HEK293 (cell line): ENCODE results near the gene LLCFC1.

ENCODE experiments used
- CTCF ChIA-PET: fragments of 350-600 bp; formaldehyde crosslinking; extraction: SDS; loops from one replicate; lab custom pipeline; 2021; ENCODE audit warnings: antibody characterized with exemption; lab: Yijun Ruan, JAX
- POLR2A ChIA-PET: fragments of 300-600 bp; formaldehyde crosslinking; extraction: SDS; loops from one replicate; lab custom pipeline; 2020; ENCODE audit warnings: antibody characterized with exemption, inconsistent platforms; lab: Yijun Ruan, JAX
- H3K27ac ChIP-seq: fragments of 200-500 bp; sonication (Bioruptor generic); 2 replicates; pipeline ENCODE4 v1.5.1; 2014; ENCODE audit warnings: low read depth, low read length, control low read depth, inconsistent platforms; ENCODE audit errors: extremely low read depth
- H3K36me3 ChIP-seq, 2 experiments: fragments of 200-500 bp in 1 of 2; sonication (Bioruptor generic) in 1 of 2; 1 replicate in 1 of 2; 2 replicates in 1 of 2; pipeline ENCODE4 v1.5.1; 2014 to 2017; ENCODE audit warnings: inconsistent platforms in 2 of 2, low read length in 2 of 2; ENCODE audit not compliant: control insufficient read depth in 2 of 2, insufficient read depth in 1 of 2
- H3K4me1 ChIP-seq: fragments of 200-500 bp; sonication (Bioruptor generic); 2 replicates; pipeline ENCODE4 v1.5.1; 2014; ENCODE audit warnings: mild to moderate bottlenecking, low read length, inconsistent platforms; ENCODE audit not compliant: control insufficient read depth, insufficient read depth
- H3K4me3 ChIP-seq: 2 replicates; pipeline ENCODE4 v1.5.1; 2011; ENCODE audit warnings: low read depth, mild to moderate bottlenecking, control low read depth, low read length, moderate library complexity
- H3K9me3 ChIP-seq: fragments of 200-500 bp; sonication (Bioruptor generic); 2 replicates; pipeline ENCODE4 v1.5.1; 2014; ENCODE audit warnings: low read depth, low read length, inconsistent platforms; ENCODE audit not compliant: control insufficient read depth, insufficient read depth
- ZFP41 ChIP-seq: fragments of 450-650 bp; formaldehyde crosslinking; IDR thresholded peaks from 2 replicates; pipeline ENCODE4 v1.5.1; 2016; ENCODE audit warnings: missing biosample characterization, missing genetic modification characterization, borderline replicate concordance
- ZNF239 ChIP-seq: fragments of 450-650 bp; formaldehyde crosslinking; IDR thresholded peaks from 2 replicates; pipeline ENCODE4 v1.5.1; 2016; ENCODE audit warnings: missing biosample characterization, missing genetic modification characterization
- ZNF366 ChIP-seq: fragments of 450-650 bp; formaldehyde crosslinking; conservative IDR thresholded peaks from 2 replicates; pipeline ENCODE4 v1.5.1; 2016; ENCODE audit warnings: missing biosample characterization, missing genetic modification characterization
- ZNF530 ChIP-seq: fragments of 450-650 bp; formaldehyde crosslinking; IDR thresholded peaks from 2 replicates; pipeline ENCODE4 v1.5.1; 2016; ENCODE audit warnings: low read depth, missing biosample characterization, missing genetic modification characterization
- ZNF585B ChIP-seq: fragments of 450-650 bp; formaldehyde crosslinking; IDR thresholded peaks from 2 replicates; pipeline ENCODE4 v1.5.1; 2016; ENCODE audit warnings: missing biosample characterization, missing genetic modification characterization
- ZNF624 ChIP-seq: fragments of 450-650 bp; formaldehyde crosslinking; IDR thresholded peaks from 2 replicates; pipeline ENCODE4 v1.5.1; 2017; ENCODE audit warnings: missing biosample characterization, missing genetic modification characterization
- TF ChIP-seq, protein P1 (sequence below): fragments of 450-650 bp; formaldehyde crosslinking; IDR thresholded peaks from 2 replicates; pipeline ENCODE4 v1.5.1; 2016; ENCODE audit warnings: missing biosample characterization, missing genetic modification characterization, borderline replicate concordance
- TF ChIP-seq, protein P2 (sequence below): fragments of 450-650 bp; formaldehyde crosslinking; IDR thresholded peaks from 2 replicates; pipeline ENCODE4 v1.5.1; 2017; ENCODE audit warnings: missing biosample characterization, missing genetic modification characterization
- TF ChIP-seq, protein P3 (sequence below): fragments of 450-650 bp; formaldehyde crosslinking; IDR thresholded peaks from 2 replicates; pipeline ENCODE4; 2016; ENCODE audit warnings: missing biosample characterization, missing genetic modification characterization
- TF ChIP-seq, protein P4 (sequence below): fragments of 450-650 bp; formaldehyde crosslinking; IDR thresholded peaks from 2 replicates; pipeline ENCODE4 v1.5.0; 2017; ENCODE audit warnings: missing biosample characterization, missing genetic modification characterization, borderline replicate concordance

The LLCFC1 gene

DNA sequence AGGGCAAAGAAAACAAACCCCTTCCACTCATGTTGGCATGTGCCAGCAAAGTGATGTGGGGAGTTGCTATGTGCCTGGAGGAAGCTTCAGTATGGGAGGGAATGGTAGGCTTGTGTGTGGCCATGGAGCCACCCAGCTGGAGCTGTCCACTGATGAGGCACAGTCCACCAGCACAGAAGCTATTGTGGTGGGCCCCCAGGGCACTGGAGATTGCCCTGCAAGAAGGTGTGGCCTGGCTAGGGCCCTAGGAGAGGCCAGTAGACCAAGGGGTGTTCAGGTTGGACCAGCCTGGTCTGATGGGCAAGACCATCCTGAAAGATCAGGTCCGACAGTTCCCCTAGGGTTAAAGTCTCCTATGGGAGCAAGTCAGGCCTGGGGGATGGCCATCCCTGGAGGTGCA, 45.0 kb downstream of the LLCFC1 start:
- POLR2A ChIA-PET = no interaction called here
- CTCF ChIA-PET = no interaction called here
- Histone ChIP-seq H3K4me3 (no peak overlapping the region), H3K9me3 (no peaks in the 10 kb centered on the region), H3K36me3 (no peaks in the 10 kb centered on the region), H3K4me1 (no peaks in the 10 kb centered on the region)
- TF ChIP-seq, protein P1, sequence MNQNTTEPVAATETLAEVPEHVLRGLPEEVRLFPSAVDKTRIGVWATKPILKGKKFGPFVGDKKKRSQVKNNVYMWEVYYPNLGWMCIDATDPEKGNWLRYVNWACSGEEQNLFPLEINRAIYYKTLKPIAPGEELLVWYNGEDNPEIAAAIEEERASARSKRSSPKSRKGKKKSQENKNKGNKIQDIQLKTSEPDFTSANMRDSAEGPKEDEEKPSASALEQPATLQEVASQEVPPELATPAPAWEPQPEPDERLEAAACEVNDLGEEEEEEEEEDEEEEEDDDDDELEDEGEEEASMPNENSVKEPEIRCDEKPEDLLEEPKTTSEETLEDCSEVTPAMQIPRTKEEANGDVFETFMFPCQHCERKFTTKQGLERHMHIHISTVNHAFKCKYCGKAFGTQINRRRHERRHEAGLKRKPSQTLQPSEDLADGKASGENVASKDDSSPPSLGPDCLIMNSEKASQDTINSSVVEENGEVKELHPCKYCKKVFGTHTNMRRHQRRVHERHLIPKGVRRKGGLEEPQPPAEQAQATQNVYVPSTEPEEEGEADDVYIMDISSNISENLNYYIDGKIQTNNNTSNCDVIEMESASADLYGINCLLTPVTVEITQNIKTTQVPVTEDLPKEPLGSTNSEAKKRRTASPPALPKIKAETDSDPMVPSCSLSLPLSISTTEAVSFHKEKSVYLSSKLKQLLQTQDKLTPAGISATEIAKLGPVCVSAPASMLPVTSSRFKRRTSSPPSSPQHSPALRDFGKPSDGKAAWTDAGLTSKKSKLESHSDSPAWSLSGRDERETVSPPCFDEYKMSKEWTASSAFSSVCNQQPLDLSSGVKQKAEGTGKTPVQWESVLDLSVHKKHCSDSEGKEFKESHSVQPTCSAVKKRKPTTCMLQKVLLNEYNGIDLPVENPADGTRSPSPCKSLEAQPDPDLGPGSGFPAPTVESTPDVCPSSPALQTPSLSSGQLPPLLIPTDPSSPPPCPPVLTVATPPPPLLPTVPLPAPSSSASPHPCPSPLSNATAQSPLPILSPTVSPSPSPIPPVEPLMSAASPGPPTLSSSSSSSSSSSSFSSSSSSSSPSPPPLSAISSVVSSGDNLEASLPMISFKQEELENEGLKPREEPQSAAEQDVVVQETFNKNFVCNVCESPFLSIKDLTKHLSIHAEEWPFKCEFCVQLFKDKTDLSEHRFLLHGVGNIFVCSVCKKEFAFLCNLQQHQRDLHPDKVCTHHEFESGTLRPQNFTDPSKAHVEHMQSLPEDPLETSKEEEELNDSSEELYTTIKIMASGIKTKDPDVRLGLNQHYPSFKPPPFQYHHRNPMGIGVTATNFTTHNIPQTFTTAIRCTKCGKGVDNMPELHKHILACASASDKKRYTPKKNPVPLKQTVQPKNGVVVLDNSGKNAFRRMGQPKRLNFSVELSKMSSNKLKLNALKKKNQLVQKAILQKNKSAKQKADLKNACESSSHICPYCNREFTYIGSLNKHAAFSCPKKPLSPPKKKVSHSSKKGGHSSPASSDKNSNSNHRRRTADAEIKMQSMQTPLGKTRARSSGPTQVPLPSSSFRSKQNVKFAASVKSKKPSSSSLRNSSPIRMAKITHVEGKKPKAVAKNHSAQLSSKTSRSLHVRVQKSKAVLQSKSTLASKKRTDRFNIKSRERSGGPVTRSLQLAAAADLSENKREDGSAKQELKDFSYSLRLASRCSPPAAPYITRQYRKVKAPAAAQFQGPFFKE (tag by site-specific recombination) = no peak
- no peak for TF ChIP-seq ZNF239 (tag by site-specific recombination)
- TF ChIP-seq, protein P2, sequence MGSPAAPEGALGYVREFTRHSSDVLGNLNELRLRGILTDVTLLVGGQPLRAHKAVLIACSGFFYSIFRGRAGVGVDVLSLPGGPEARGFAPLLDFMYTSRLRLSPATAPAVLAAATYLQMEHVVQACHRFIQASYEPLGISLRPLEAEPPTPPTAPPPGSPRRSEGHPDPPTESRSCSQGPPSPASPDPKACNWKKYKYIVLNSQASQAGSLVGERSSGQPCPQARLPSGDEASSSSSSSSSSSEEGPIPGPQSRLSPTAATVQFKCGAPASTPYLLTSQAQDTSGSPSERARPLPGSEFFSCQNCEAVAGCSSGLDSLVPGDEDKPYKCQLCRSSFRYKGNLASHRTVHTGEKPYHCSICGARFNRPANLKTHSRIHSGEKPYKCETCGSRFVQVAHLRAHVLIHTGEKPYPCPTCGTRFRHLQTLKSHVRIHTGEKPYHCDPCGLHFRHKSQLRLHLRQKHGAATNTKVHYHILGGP (tag by site-specific recombination) = no peak
- TF ChIP-seq, protein P3, sequence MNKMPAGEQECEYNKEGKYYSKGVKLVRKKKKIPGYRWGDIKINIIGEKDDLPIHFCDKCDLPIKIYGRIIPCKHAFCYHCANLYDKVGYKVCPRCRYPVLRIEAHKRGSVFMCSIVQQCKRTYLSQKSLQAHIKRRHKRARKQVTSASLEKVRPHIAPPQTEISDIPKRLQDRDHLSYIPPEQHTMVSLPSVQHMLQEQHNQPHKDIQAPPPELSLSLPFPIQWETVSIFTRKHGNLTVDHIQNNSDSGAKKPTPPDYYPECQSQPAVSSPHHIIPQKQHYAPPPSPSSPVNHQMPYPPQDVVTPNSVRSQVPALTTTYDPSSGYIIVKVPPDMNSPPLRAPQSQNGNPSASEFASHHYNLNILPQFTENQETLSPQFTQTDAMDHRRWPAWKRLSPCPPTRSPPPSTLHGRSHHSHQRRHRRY (tag by site-specific recombination) = no peak
- no peak for TF ChIP-seq ZNF624 (tag by site-specific recombination)
- no peak for TF ChIP-seq ZFP41 (tag by site-specific recombination)
- no peak for TF ChIP-seq ZNF530 (tag by site-specific recombination)
- TF ChIP-seq, protein P4, sequence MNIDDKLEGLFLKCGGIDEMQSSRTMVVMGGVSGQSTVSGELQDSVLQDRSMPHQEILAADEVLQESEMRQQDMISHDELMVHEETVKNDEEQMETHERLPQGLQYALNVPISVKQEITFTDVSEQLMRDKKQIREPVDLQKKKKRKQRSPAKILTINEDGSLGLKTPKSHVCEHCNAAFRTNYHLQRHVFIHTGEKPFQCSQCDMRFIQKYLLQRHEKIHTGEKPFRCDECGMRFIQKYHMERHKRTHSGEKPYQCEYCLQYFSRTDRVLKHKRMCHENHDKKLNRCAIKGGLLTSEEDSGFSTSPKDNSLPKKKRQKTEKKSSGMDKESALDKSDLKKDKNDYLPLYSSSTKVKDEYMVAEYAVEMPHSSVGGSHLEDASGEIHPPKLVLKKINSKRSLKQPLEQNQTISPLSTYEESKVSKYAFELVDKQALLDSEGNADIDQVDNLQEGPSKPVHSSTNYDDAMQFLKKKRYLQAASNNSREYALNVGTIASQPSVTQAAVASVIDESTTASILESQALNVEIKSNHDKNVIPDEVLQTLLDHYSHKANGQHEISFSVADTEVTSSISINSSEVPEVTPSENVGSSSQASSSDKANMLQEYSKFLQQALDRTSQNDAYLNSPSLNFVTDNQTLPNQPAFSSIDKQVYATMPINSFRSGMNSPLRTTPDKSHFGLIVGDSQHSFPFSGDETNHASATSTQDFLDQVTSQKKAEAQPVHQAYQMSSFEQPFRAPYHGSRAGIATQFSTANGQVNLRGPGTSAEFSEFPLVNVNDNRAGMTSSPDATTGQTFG (tag by site-specific recombination) = no peak
- no peak for TF ChIP-seq ZNF585B
- TF ChIP-seq ZNF366 (tag by site-specific recombination) = no peak
- TF ChIP-seq, all 188 proteins: peak for 0
- no peak overlapping the region for H3K27ac ChIP-seq
